Measurements from ENCODE around the gene BPHL. TPM values are rescaled to one million over a fixed set of nuclear protein-coding genes. Genes with fewer than 3 reads are reported as not detected.

The BPHL gene
- total RNA-seq, 6 experiments from 2014 or later = 9.3 to 14.6 (median 11.9) TPM

DNA sequence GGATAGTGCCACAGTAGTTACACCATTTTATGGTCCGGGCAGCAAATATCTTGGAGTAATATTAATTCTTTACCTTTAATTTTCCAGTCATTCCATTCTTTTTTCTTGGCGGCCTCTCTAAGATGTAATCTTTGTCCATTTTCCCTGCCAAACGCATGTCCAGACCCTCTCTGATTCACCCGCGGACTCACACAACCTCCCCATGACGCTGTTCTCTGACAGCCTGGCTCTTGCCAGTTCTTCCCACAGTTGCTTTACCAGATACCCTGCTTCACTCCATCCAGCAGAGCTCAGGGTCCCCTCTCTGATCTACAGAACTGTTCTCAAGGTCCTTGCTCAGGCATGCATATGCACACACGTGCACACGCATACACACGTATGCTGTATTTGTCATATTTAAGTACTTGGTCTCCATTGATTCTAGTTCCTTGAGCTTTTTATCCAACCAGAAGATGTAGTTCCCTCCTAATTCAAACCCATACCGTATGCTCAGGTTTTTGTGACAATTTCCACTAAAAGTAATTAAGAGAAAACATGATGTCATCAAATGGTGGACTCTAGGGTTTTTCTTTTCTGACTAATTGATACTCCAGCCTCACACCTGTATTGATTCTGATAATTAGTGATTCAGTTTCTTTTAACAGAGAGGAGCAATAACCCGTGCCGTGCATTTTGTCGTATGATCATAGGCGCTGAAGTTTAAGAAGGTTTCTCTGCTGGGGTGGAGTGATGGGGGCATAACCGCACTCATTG is 10.0 kb downstream of the BPHL start:
- TF ChIP-seq, protein P1, sequence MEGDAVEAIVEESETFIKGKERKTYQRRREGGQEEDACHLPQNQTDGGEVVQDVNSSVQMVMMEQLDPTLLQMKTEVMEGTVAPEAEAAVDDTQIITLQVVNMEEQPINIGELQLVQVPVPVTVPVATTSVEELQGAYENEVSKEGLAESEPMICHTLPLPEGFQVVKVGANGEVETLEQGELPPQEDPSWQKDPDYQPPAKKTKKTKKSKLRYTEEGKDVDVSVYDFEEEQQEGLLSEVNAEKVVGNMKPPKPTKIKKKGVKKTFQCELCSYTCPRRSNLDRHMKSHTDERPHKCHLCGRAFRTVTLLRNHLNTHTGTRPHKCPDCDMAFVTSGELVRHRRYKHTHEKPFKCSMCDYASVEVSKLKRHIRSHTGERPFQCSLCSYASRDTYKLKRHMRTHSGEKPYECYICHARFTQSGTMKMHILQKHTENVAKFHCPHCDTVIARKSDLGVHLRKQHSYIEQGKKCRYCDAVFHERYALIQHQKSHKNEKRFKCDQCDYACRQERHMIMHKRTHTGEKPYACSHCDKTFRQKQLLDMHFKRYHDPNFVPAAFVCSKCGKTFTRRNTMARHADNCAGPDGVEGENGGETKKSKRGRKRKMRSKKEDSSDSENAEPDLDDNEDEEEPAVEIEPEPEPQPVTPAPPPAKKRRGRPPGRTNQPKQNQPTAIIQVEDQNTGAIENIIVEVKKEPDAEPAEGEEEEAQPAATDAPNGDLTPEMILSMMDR (IDR thresholded peaks at IDR 0.05) = no peak
- Mint-ChIP-seq H3K9me3 (no peaks in the 10 kb centered on the region), H3K36me3 (ENCODE audit: low read depth) (peaks cover 4% of the 10 kb centered on the region; the same call in 1 of the 2 replicates), H3K4me3 (no peak overlapping the region), H3K27me3 (ENCODE audit: insufficient read depth) (no peaks in the 10 kb centered on the region; the same call in 1 of the 2 replicates), H3K4me1 (ENCODE audit: low read depth) (no peaks in the 10 kb centered on the region), H3K27ac (no peak overlapping the region)
- DNase-seq = no peak

DNA sequence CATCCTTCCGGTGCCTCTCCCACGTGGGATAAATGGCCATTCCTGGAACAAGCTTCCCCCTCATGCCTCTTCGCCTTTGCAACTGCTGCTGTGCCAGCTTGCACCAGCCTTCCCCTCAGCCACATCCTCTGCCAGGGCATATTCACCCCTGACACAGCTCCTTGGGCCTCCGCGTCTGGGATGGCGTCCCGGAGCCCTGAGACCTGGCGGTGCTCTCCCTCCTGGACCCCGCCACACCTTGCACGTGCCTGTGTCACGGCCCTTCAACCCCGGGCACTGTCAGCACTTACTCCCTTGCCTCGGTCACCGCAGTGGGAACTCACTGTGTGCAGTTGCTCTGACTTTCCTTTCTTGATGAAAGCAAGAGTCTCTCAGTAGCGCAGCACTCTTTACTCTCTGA is 13.2 kb downstream of the BPHL start:
- H3K9me3 Mint-ChIP-seq = no peaks in the 10 kb centered on the region
- no peak overlapping the region for H3K4me3 Mint-ChIP-seq
- TF ChIP-seq, protein P1 (IDR thresholded peaks at IDR 0.05) = no peak
- no peak for DNase-seq
- H3K27me3 Mint-ChIP-seq (ENCODE audit: insufficient read depth) = no peaks in the 10 kb centered on the region; the same call in none of the 2 replicates
- peaks cover under 1% of the 10 kb centered on the region; the same call in 1 of the 2 replicates for H3K4me1 Mint-ChIP-seq (ENCODE audit: low read depth)
- H3K36me3 Mint-ChIP-seq (ENCODE audit: low read depth) = peaks cover 4% of the 10 kb centered on the region; the same call in 1 of the 2 replicates
- no peak overlapping the region for H3K27ac Mint-ChIP-seq

DNA sequence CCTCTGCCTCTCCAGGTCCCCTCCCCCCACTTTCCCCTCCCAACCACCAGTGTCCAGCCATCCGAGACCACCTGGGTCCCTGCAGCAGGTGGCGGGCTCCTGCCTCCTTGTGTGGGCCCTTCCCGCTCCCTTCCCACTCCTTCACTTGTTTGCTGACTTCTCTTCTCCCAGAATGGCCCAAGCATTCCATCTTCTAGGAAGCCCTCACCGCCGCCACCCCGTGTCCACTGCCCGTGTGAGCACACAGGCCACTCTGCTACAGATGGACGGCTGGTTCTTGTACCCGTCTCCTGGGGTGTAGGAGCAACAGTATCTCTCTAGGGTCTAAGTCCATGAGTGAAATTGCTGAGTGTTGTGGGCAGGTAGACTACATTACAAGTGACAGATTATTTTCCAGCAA is 15.0 kb downstream of the BPHL start:
- Mint-ChIP-seq H3K4me1 (ENCODE audit: low read depth) (peaks cover 19% of the 10 kb centered on the region), H3K27me3 (ENCODE audit: insufficient read depth) (peaks cover 2% of the 10 kb centered on the region), H3K4me3 (no peak overlapping the region), H3K27ac (no peak overlapping the region), H3K9me3 (no peaks in the 10 kb centered on the region), H3K36me3 (ENCODE audit: low read depth) (peaks cover 16% of the 10 kb centered on the region)
- TF ChIP-seq, protein P1 (IDR thresholded peaks at IDR 0.05) = no peak
- no peak for DNase-seq

DNA sequence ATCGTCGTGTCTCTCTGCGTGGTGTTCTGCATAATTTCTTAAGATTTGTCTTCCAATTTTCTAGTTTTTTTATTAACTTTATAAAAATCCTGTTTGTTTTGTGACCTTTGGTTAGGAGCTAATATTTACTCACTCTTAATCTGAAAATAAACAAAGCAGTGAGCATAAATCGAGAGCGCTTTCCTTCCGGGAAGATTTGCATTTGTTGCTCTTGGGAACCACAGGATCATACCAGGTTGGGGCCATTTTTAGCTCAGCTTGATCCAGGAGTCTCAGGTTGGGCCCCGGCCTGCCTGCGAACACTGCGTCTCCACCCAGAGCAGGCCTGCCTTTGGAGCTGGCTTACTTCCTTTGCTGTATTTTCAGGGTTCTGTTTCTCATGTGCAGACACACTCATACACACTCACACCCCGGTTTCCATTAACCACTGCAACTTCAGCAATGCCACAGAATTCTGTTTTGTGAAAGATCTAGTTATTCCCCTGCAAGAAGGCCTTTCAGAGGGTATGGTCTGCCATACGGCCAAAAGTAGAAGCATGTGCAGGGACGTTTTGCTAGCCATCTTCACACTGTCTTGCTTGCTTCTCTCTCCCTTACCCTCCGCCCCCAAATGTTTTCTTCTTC is 17.3 kb downstream of the BPHL start:
- Mint-ChIP-seq H3K27me3 (ENCODE audit: insufficient read depth) (peaks cover 4% of the 10 kb centered on the region), H3K4me1 (ENCODE audit: low read depth) (peaks cover 35% of the 10 kb centered on the region), H3K27ac (no peak overlapping the region), H3K4me3 (no peak overlapping the region), H3K36me3 (ENCODE audit: low read depth) (peaks cover 16% of the 10 kb centered on the region), H3K9me3 (no peaks in the 10 kb centered on the region)
- TF ChIP-seq, protein P1 (IDR thresholded peaks at IDR 0.05) = no peak
- DNase-seq = no peak

DNA sequence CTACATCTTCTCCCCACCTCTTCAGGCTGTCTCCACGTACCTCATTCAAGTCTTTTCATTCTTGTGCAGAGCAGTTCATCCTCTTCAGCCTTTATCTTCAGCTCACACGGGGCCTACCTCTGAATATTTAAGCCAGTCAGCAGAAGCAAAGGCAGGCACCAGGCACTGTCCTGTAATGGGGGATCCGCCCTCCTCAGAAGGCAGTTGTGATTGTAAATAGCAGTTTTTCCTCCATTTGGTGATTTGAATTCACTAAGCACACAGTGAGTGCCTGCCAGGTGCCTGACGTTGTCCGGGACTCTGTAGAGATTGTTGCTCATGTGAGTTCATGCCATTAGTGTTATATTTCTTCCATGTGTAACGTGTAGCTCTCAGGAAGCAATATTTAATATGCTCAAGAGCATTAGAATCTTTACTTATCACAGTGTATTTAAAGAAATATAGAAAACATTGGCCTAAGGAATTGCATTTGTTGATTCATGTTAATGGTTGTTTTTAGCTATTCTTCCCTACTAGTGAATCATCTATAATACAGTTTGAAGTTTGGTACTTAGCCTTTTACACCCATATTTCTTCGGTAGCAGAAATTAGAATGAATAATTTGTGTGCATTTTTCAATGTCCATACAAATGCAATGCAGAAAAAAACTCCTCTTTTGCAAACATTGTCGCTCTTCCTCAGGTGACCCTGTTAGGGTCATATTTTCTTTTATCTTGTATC is 17.9 kb downstream of the BPHL start:
- H3K36me3 Mint-ChIP-seq (ENCODE audit: low read depth) = peaks cover 16% of the 10 kb centered on the region
- H3K9me3 Mint-ChIP-seq = no peaks in the 10 kb centered on the region
- H3K27ac Mint-ChIP-seq = no peak overlapping the region
- no peak overlapping the region for H3K4me3 Mint-ChIP-seq
- DNase-seq = no peak
- TF ChIP-seq, protein P1 (IDR thresholded peaks at IDR 0.05) = no peak
- H3K27me3 Mint-ChIP-seq (ENCODE audit: insufficient read depth) = peaks cover 4% of the 10 kb centered on the region; the same call in 1 of the 2 replicates
- H3K4me1 Mint-ChIP-seq (ENCODE audit: low read depth) = peaks cover 35% of the 10 kb centered on the region

Measured in HFFc6 (cell line).